RWPE1 (cell line): ENCODE results near the gene KRTAP26-1.

Source experiments
- CTCF ChIA-PET: fragments of 350-600 bp; sonication (Branson Sonifier 250); formaldehyde crosslinking; extraction: SDS; loops from one replicate; lab custom pipeline; 2021; lab: Yijun Ruan, JAX
- POLR2A ChIA-PET: fragments of 400-600 bp; formaldehyde crosslinking; extraction: SDS; loops from one replicate; lab custom pipeline; 2020; ENCODE audit warnings: antibody characterized with exemption; ENCODE audit not compliant: low non-redundant PET; lab: Yijun Ruan, JAX
- DNase-seq: peaks from one replicate; pipeline ENCODE4 v3.0.0; 2012; ENCODE audit warnings: low spot score
- H3K27ac ChIP-seq: fragments of 450-650 bp; 2 replicates; pipeline ENCODE4 v1.5.1; 2017
- TF ChIP-seq, protein P1 (sequence below): fragments of 450-650 bp; conservative IDR thresholded peaks from 2 replicates; pipeline ENCODE4 v1.5.1; 2017; ENCODE audit warnings: low read depth, mild to moderate bottlenecking

The KRTAP26-1 gene

DNA sequence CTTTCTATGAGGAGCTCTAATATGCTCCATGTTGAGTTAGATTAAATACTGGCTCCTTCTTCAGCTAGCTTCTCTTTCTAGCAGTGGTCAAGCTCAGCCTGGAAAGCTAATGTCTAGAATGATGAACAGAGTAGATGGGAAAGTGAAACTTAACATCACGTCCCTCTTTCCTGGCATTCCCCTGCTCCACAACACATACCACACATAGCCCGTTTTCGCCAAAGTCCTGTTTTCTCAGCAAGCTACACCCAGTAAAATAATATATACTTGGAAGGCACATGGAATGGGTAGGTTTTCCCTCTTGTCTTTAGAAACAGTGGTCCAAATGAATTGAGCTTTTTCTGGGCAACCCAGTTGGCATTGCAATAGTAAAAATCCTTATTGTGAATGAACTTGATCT lies 13.6 kb upstream of the KRTAP26-1 start:
- DNase-seq: no peak
- TF ChIP-seq, protein P1, sequence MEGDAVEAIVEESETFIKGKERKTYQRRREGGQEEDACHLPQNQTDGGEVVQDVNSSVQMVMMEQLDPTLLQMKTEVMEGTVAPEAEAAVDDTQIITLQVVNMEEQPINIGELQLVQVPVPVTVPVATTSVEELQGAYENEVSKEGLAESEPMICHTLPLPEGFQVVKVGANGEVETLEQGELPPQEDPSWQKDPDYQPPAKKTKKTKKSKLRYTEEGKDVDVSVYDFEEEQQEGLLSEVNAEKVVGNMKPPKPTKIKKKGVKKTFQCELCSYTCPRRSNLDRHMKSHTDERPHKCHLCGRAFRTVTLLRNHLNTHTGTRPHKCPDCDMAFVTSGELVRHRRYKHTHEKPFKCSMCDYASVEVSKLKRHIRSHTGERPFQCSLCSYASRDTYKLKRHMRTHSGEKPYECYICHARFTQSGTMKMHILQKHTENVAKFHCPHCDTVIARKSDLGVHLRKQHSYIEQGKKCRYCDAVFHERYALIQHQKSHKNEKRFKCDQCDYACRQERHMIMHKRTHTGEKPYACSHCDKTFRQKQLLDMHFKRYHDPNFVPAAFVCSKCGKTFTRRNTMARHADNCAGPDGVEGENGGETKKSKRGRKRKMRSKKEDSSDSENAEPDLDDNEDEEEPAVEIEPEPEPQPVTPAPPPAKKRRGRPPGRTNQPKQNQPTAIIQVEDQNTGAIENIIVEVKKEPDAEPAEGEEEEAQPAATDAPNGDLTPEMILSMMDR: no peak
- no peak overlapping the region for H3K27ac ChIP-seq
- POLR2A ChIA-PET: no interaction called here
- CTCF ChIA-PET: interaction anchor here (0.6 to 0.7 kb wide), 2 partner anchors 290 to 325 kb away, joined by 3 read pairs; no protein-coding TSS in a partner anchor

DNA sequence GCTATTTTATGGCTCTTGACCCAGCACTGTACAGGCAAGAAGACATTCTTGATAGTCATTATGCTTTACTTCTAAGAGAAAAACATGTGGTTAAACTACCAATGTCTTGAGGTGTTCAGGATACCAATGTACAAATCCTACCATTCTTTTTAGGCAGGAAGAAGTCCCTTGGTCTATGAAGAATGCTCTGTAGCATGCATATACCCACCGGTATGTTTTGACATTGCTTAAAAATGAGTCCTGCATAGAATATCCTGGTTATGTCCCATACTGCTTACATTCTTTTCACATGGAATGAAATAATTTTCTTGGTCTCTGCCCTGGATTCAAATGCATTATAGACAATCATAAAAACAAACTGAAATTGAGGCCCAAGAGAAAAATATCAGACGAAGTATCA lies 12.6 kb upstream of the KRTAP26-1 start:
- DNase-seq: no peak
- TF ChIP-seq, protein P1: no peak
- ChIA-PET CTCF (no interaction called here), POLR2A (no interaction called here)
- no peak overlapping the region for H3K27ac ChIP-seq

DNA sequence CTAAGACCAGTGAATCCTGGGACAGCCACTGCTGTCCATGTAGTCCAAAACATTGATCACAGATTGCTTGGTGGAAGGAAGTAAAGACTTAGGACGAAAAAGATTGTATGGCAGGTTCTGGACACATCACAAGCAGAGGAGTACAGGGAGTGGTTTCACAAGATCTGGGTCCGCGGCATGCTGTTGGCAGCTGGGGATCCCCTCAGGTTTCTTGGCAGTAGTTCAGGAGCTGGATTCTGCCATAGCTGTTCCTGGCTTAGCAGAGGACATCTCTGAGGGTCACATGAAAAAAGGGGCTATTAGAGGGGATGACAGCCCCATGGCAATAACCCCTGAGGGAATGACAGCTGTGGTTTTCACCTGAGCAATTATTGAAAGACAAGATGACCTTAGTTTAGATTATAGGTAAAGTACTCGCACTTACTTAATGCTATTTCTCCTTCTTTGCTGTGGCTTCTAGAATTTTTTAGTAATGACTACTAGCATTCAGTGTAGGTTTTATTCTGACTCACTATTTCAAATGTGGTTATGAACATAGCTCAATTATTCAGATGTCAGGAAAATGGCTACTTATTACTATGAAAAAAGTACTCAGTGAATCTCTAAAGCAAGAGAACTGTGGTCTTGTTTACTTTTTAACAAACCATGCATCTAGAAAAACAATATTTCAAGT lies 9.2 kb upstream of the KRTAP26-1 start:
- POLR2A ChIA-PET: no interaction called here
- DNase-seq: peak; percentile 8
- CTCF ChIA-PET: interaction anchor here (0.6 to 1.0 kb wide), 4 partner anchors 8 to 447 kb away, joined by 3 read pairs; no protein-coding TSS in a partner anchor
- TF ChIP-seq, protein P1: no peak
- H3K27ac ChIP-seq: no peak overlapping the region

DNA sequence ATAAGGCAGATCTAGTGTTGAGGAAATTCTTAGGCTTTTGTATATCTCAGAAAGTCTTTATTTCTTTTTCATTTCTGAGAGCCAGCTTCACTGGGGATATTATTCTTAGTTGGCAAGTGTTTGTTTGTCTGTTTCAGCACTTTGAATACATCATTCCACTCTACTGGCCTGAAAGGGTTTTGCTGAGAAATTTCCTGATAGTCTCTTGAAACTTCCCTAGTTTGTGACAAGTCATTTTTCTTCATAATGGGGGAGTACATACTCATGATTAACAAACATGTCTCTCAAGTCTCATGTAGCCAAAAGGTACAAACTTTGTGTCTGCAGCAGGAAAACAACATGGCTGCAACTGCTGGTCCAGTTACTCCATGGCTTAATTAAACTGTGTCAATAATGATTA lies 6.3 kb upstream of the KRTAP26-1 start:
- ChIA-PET CTCF (no interaction called here), POLR2A (no interaction called here)

GRCh38 chr21:30315701-30316100 lies 4.4 kb downstream of the KRTAP26-1 start:
- ChIA-PET POLR2A (no interaction called here), CTCF (no interaction called here)
- no peak overlapping the region for H3K27ac ChIP-seq
- no peak for DNase-seq
- TF ChIP-seq, protein P1: no peak

More for the DNA sequence above, 6.3 kb upstream of the KRTAP26-1 start:
- DNase-seq: no peak
- TF ChIP-seq, protein P1: no peak
- no peak overlapping the region for H3K27ac ChIP-seq

DNA sequence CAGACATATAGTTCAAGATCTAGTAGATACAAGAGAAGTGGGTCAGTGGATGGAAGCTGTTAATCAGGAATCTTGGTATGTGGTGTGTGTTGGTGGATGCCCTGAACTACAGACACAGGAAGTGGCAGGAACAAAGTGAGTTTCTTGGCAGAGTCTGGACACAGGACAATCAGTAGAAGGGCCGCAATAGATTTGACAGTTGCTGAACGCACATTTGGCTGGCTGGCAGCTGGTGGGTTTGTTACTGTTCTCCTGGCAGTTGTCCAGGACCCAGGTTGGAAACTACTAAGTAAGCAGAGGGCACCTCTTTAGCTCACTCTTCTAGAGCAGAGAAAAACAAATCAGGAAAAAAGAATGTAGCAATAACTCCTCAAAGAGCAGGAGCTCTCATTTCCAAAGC lies 13.2 kb downstream of the KRTAP26-1 start:
- POLR2A ChIA-PET: no interaction called here
- DNase-seq: no peak
- CTCF ChIA-PET: no interaction called here

More for the DNA sequence above, 13.2 kb downstream of the KRTAP26-1 start:
- no peak overlapping the region for H3K27ac ChIP-seq
- TF ChIP-seq, protein P1: no peak
